Iris pigment epithelial cell (primary cell): ENCODE measurements around the gene PHAX.
A peak's percentile ranks its signal among the peaks of the same experiment; 100 is the strongest.
"Not testable (repeated sequence)": the region's sequence is repeated elsewhere in the genome, so short reads cannot be mapped to it uniquely, and the experiment has no call there.

ENCODE experiments used
- DNase-seq: peaks from one replicate; pipeline ENCODE4 v3.0.0-alpha.2; 2011; ENCODE audit warnings: low read depth

The PHAX gene

DNA sequence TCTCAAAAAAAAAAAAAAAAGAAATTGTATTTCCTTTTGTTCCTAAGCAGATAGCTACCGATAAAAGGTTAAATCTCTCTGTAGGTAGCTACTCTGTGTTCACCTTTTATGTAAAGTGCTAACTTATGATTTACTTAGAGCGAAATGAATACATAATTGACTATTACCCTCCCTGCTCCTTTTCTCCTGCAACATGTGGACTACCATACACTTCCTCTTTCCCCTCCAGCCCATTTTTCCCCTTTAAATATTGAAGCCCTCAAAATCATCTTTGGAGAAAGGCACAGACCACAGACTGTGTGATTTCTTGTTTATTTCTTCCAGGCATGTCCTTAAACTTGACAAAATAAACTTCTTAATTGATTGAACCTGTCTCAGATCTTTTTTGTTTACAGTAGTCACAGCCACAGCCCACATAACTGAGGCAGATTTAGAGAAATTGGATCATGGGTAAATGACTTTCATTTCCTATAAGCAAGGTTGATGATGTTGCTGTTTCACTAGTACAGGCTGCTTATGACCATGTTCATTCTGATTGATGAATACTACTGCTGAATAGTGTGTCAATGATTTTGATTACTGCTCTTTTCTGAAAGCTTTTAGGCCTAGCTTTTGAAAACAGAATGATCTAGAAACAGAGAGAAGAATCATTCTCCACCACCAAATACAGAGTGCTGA is 59.2 kb downstream of the PHAX start:
- no peak for DNase-seq

DNA sequence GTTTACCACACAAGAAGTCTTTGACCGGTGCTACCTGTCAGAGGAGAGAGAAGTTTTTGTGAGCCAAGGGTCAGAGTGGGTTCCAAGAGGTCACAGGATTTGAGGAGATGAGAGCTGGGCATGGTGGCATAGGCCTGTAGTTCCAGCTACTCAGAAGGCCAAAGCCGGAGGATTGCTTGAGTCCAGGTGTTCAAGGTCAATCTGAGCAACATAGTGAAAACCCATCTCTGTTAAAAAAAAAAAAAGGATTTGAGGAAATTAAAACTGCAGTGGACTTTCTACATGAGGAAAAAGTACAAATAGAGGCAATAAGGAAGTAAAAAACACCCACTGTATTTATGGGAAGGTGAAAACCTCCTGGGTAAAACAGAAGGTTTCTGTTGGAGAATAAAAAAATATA is 63.8 kb downstream of the PHAX start:
- no peak for DNase-seq

DNA sequence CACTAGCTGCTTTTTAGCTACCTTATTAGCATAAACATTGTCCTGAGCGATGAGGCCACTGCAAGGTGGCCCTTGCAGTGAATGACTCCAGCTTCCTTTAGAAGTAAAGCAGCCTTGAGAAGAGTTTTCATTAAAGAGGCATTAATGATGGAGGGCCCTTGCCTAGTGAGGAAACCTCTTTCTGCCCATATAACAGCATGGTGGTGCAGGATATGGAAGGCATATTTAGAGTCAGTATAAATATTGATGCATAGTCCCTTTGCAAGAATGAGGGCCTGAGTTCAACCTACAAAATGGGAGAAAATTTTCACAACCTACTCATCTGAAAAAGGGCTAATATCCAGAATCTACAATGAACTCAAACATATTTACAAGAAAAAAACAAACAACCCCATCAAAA is 69.4 kb downstream of the PHAX start:
- not testable (repeated sequence) for DNase-seq

DNA sequence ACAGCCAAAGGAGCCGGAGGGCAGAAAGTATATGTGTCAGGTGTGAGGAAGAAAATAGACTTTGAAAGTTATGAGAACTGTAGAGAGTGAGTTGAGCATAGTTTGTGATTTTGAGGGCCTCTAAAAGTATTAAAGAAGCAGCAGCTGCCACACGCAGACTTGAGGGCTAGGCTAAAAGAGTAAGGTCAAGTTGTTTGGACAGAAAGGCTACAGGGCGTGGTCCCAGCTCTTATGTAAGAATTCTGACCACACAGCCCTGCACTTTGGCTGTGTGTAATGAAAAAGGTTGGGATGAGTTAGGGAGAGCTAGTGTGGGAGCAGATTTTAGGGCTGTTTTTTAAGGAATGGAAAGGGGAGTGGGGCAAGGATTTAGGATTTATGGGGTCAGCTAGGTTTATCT is 70.9 kb downstream of the PHAX start:
- DNase-seq: not testable (repeated sequence)

DNA sequence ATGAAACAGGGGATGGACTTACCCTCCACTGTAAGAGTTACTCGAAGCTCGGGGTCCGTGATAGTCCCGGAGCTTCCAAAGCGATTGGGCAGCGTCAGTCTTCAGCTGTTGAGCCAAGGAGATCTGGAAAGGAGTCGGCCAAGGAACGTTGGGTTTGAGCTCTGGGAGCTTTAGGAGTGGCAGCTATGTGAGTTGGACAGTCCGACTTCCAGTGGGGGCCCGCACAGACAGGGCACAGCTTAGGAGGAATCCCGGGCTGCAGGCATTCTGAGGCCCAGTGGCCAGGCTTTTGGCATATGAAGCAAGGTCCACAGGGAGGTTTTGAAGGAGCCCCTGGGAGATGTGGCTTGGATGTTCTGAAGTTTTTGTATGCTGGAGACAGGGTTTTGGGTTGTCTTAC is 72.7 kb downstream of the PHAX start:
- no peak for DNase-seq

DNA sequence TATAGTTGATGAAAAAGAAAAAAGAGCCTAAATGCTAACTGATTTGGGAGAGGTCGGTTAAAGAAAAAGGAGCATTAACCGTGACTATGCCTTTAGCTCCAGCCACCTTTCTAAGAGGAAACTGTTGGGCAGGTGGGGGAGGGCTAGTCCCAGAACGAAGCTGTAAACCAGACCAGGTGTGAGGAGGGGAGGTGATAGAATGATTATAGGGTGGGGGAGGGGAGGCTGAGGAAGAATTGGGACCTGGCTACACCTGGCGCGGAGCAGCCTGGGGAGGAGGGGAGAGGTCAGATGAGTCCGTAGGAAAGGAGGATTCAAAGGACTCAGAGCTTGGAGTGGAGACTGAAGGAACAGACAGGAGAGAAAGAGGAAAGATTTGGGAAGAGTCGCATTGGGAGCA is 73.4 kb downstream of the PHAX start:
- DNase-seq: no peak

DNA sequence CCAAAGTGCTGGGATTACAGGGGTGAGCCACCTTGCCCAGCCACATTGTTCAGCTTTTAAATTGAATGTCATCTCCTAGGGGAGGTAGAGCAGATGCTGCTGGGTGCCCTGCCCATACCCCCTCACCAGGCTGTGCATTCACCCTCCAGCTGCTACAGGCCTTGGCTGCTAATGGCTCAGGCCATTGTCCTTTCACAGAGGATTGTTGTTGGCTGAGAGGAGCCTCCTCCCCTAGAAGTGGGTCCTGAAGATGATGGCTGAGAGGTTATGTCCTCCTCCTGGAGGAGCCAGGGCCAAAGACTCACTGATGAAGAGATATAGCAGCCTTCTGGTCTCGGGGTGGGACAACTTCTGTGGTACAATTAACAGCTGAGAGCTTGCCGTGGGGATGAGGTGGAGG is 74.6 kb downstream of the PHAX start:
- DNase-seq: no peak

DNA sequence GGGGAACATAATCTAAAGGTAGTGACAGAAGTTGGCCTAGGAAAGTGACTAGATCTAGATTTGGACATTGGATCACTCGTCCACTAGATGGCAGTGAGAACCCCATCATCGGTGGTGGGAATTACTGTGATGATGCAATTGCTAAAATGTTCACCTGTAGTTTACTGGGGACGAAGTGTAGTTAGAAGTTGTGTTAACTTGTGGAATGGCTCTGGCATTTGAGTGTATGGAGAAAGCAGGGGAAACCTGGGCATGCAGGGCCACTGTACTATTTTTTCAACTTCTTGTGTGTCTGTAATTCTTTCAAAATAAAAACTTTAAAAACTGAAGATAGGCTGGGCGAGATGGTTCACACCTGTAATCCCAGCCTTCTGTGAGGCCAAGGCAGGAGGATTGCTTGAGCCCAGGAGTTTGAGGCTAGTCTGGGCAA is 75.5 kb downstream of the PHAX start:
- peak; percentile 53 for DNase-seq
